Epithelial cell of esophagus (primary cell): ENCODE measurements around the gene JAG1.

Experiments used
- DNase-seq: peaks from one replicate; pipeline ENCODE4 v3.0.0; 2010; ENCODE audit warnings: low read depth
- H3K4me3 ChIP-seq: 2 replicates; pipeline ENCODE4 v1.5.1; 2011; ENCODE audit warnings: mild to moderate bottlenecking, low read length, control low read depth
- CTCF ChIP-seq: IDR thresholded peaks from 2 replicates; pipeline ENCODE4 v1.5.1; 2011; ENCODE audit warnings: low read depth, mild to moderate bottlenecking, low read length, control low read depth, inconsistent platforms; ENCODE audit not compliant: insufficient read depth; ENCODE audit errors: missing control alignments

The JAG1 gene

DNA sequence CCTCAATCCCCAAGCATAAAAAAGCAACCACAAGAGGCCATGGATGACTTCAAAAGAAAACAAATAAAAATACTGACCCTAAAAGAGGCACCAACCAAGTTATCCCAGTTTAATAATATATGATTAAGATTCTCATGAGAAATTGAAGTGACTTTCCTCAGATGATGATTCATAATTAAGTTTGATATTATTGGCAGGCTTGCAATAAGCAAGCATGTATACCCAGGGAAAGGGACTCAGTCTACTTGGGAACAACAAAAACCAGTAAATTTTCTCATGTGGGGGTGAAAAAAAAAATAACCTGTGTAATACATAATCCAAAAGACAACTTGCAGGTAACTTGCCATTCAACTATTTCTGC lies 19.6 kb downstream of the JAG1 start:
- TF ChIP-seq CTCF = no peak
- no peak for DNase-seq
- H3K4me3 ChIP-seq = no peak overlapping the region

DNA sequence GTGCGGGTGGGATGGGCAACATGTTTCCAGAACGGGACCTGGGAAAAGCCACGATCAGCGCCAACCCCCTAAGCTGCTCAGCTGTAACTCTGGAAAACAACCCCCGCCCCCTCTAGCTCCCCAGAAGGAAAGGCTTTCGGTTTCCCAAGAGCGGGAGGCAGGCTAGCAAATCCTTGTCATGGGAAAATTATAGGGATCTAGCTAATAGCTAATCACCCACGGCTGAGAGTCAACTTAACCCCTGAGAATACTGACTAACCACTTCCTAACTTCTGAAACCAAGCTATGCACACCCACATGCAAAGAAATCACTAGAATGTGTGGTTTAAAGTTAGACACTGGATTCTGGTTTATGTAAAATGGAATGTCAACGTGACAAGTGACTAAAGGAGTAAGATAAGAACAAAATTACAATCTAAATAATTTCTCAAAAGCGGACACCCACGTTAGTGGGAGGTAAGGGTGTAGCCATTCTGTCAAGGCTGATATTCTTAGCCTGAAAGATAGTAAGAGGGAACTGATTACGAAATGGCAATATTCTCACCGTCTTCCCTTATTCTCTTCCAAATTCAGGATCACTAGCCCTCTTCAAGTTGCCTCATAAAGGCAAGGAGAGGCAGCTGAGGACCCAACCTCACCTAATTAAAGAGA lies 20.1 kb downstream of the JAG1 start:
- no peak for DNase-seq

DNA sequence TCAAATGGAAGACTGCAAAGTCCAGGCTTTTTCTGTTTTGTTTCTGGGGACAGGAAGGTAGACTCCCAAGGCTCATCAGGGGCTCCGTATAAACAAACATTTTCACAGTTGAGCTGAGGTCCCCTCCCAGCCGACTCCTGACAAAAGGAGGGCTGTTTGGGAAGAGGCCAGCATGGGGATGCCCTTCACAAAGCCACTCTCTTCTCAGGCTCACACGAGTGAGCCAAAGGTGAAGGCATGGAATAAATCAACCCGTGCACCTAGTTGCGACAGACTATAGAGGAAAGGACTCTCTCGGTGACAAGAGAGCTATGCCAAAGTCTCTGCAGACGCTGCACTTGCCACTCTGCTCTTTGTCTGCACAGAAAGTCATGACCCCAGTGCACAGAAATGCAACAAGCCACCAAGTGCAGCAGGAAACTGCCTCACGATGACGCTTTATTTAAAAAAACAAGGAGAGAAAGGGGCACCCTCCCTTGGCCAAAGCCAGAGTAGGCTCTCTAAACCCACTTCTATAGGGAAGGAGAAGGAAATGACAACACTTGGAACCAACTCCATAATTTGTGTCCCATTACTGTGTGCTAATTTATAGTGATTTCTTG lies 21.0 kb downstream of the JAG1 start:
- DNase-seq = no peak
- no peak for TF ChIP-seq CTCF
- no peak overlapping the region for H3K4me3 ChIP-seq

More for the DNA sequence above, 20.1 kb downstream of the JAG1 start:
- TF ChIP-seq CTCF = no peak
- no peak overlapping the region for H3K4me3 ChIP-seq

GRCh38 chr20:10652185-10652584 lies 21.6 kb downstream of the JAG1 start:
- H3K4me3 ChIP-seq = no peak overlapping the region
- no peak for TF ChIP-seq CTCF
- no peak for DNase-seq

GRCh38 chr20:10651227-10651990 lies 22.4 kb downstream of the JAG1 start:
- no peak for TF ChIP-seq CTCF
- DNase-seq = no peak
- H3K4me3 ChIP-seq = no peak overlapping the region

GRCh38 chr20:10649797-10650160 lies 24.0 kb downstream of the JAG1 start:
- no peak for DNase-seq
- no peak overlapping the region for H3K4me3 ChIP-seq
- no peak for TF ChIP-seq CTCF
